PFSK-1 (cell line): ENCODE results near the gene TNFRSF9.

Experiments used
- FOXP2 ChIP-seq: optimal IDR thresholded peaks from 2 replicates; pipeline ENCODE3; 2011; ENCODE audit warnings: borderline replicate concordance, control low read depth, inconsistent platforms; ENCODE audit not compliant: insufficient read depth; ENCODE audit errors: extremely low read length, extremely low read depth
- POLR2AphosphoS5 ChIP-seq: IDR thresholded peaks from 2 replicates; pipeline ENCODE4 v1.6.1; 2012; ENCODE audit warnings: low read depth, mild to moderate bottlenecking, control low read depth, low read length, moderate library complexity
- SIN3A ChIP-seq: IDR thresholded peaks from 2 replicates; pipeline ENCODE4 v1.6.1; 2012; ENCODE audit warnings: mild to moderate bottlenecking, low read length, moderate library complexity, borderline replicate concordance; ENCODE audit not compliant: insufficient read depth
- TAF1 ChIP-seq: IDR thresholded peaks from 2 replicates; pipeline ENCODE4 v1.6.1; 2012; ENCODE audit warnings: low read length, control low read depth, borderline replicate concordance; ENCODE audit not compliant: insufficient read depth
- TF ChIP-seq, protein P1 (sequence below), 2 experiments: IDR thresholded peaks; 2 replicates each; pipeline versions ENCODE4 v1.6.1 to v1.8.0; 2011 to 2012; ENCODE audit warnings: low read depth in 2 of 2, low read length in 2 of 2, control low read depth in 1 of 2, inconsistent platforms in 1 of 2, mild to moderate bottlenecking in 1 of 2, moderate library complexity in 1 of 2; ENCODE audit not compliant: insufficient read depth in 1 of 2

The TNFRSF9 gene

DNA sequence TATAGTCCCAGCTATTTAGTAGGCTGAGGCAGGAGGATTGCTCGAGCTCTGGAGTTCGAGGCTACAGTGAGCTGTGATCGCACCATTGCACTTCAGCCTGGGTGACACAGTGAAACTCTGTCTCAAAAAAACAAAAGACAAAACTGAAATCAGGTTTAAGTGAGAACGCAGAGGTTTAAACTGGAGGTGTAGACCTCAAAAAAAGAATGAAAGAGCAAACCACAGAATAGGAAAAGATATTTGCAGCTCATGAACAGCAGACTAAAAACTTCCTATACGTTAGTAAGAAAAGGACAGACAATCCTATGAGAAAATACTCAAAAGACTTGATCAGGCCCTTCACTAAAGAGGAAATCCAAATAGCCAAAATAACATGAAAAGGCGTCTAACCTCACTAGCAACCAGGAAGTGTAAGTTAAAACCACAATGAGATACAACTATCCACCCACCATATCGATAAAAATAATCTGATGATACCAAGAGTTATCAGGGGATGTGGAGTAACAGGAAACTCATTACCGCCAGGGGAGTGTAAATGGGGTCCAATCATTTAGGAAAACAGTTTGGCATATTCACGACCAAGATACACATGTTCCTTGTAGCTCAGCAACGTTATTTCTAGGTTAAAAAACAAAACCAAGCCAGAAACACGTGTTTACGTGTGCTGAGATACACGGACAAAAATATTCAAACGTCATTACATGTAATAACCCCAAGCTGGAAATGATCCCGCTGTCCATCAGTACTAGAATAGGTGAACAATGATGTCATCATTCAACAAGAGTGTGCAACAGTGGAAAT is 9.8 kb downstream of the TNFRSF9 start:
- TF ChIP-seq POLR2AphosphoS5 (no peak), TAF1 (no peak), SIN3A (no peak)

DNA sequence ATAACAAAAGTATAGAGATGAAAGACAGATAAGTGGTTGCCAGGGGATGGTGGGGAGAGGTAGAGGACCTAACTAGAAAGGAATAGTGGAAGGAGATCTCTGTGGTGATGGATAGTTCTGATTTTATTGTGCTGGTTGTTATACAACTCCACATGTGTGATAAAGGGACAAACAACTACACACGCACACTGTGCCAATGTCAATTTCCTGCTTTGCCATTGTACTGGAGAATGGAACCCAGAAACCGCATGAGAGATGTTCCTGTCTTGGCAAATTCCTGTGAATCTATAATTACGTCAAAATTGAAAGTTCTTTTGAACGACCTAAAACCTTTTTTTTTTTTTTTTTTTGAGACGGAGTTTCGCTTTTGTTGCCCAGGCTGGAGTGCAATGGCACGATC is 11.0 kb downstream of the TNFRSF9 start:
- TF ChIP-seq SIN3A, result no peak
- TF ChIP-seq, protein P1, sequence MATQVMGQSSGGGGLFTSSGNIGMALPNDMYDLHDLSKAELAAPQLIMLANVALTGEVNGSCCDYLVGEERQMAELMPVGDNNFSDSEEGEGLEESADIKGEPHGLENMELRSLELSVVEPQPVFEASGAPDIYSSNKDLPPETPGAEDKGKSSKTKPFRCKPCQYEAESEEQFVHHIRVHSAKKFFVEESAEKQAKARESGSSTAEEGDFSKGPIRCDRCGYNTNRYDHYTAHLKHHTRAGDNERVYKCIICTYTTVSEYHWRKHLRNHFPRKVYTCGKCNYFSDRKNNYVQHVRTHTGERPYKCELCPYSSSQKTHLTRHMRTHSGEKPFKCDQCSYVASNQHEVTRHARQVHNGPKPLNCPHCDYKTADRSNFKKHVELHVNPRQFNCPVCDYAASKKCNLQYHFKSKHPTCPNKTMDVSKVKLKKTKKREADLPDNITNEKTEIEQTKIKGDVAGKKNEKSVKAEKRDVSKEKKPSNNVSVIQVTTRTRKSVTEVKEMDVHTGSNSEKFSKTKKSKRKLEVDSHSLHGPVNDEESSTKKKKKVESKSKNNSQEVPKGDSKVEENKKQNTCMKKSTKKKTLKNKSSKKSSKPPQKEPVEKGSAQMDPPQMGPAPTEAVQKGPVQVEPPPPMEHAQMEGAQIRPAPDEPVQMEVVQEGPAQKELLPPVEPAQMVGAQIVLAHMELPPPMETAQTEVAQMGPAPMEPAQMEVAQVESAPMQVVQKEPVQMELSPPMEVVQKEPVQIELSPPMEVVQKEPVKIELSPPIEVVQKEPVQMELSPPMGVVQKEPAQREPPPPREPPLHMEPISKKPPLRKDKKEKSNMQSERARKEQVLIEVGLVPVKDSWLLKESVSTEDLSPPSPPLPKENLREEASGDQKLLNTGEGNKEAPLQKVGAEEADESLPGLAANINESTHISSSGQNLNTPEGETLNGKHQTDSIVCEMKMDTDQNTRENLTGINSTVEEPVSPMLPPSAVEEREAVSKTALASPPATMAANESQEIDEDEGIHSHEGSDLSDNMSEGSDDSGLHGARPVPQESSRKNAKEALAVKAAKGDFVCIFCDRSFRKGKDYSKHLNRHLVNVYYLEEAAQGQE (IDR thresholded peaks at IDR 0.05; ENCODE audit: insufficient read depth in 1 of 2, low read depth in 2 of 2, low read length in 2 of 2), result no peak
- no peak for TF ChIP-seq TAF1
- TF ChIP-seq POLR2AphosphoS5, result no peak
- TF ChIP-seq FOXP2, result no peak

DNA sequence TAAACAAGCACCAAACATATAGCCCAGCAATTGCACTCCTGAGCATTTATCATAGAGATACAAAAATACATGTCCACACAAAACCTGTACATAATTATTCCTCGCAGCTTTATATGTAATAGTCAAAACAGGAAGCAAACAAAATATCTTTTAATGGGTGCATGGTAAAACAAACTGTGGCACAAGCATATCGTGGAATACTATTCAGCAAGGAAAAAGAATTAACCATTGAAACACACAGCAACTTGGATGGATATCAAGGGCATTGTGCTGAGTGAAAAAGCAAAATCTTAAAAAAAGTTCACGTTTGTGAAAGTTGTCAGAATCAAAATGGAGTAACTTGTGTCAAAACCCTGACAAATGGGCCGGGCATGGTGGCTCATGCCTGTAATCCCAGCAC is 12.4 kb downstream of the TNFRSF9 start:
- no peak for TF ChIP-seq SIN3A
- no peak for TF ChIP-seq POLR2AphosphoS5
- TF ChIP-seq, protein P1 (IDR thresholded peaks at IDR 0.05; ENCODE audit: insufficient read depth in 1 of 2, low read depth in 2 of 2, low read length in 2 of 2), result no peak
- no peak for TF ChIP-seq FOXP2
- no peak for TF ChIP-seq TAF1

DNA sequence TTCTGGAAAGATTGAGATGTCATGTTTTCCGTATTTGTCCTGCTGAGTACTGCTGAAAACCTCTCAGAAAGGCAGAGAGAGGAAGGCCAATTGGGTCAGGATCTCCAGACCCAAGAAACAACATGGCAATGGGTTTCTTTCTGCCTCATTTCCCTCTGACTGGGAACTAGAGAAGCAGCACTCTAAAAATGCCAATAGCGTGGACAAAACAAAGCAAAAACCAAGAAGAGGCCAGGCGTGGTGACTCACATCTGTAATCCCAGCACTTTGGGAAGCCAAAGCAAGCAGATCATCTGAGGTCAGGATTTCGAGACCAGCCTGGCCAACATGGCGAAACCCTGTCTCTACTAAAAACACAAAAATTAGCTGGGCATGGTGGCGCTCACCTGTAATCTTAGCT is 18.3 kb downstream of the TNFRSF9 start:
- TF ChIP-seq TAF1 (no peak), SIN3A (no peak), FOXP2 (no peak), POLR2AphosphoS5 (no peak)
- TF ChIP-seq, protein P1 (IDR thresholded peaks at IDR 0.05; ENCODE audit: insufficient read depth in 1 of 2, low read depth in 2 of 2, low read length in 2 of 2), result no peak

DNA sequence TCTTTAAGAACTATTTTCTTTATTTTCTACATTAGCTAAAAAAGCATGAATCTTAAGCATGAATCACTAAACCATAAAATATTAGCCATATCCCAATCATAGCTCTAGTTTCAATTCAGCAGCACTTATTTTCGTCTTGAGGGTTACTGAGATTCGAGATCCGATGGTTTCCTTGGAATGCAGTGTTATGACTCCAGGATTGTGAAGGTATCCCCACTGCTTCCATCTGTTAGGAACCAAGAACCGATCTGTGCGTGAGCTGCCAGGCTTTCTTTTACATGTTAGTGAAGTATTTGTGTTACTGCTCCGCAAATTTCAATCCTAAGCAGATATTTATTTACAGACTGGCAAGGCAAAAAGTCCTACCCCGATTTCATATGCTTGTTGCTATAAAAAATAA is 18.8 kb downstream of the TNFRSF9 start:
- no peak for TF ChIP-seq FOXP2
- TF ChIP-seq SIN3A, result no peak
- TF ChIP-seq TAF1, result no peak
- TF ChIP-seq POLR2AphosphoS5, result no peak
- TF ChIP-seq, protein P1 (IDR thresholded peaks at IDR 0.05; ENCODE audit: insufficient read depth in 1 of 2, low read depth in 2 of 2, low read length in 2 of 2), result no peak
